Measurements from ENCODE around the gene FNDC3A.
"Not testable (repeated sequence)": the region's sequence is repeated elsewhere in the genome, so short reads cannot be mapped to it uniquely, and the experiment has no call there.

FNDC3A gene

GRCh38 chr13:49063497-49063896, 87.8 kb downstream of the FNDC3A start:
- DNase-seq (ENCODE audit: extremely low read depth, insufficient read length): no peak
- no peaks in the 10 kb centered on the region for H3K36me3 ChIP-seq (ENCODE audit: control insufficient read depth, insufficient read depth, low read length)
- no peak overlapping the region for H3K4me3 ChIP-seq (replicated peaks; ENCODE audit: low read depth, low read length)
- no peaks in the 10 kb centered on the region for H3K27me3 ChIP-seq (replicated peaks; ENCODE audit: control insufficient read depth, insufficient read depth, low read length)
- no peak for TF ChIP-seq CTCF (IDR thresholded peaks at IDR 0.05; ENCODE audit: insufficient read depth, low read length, poor library complexity, severe bottlenecking)

GRCh38 chr13:49064476-49064875, 88.8 kb downstream of the FNDC3A start:
- no peak for TF ChIP-seq CTCF (IDR thresholded peaks at IDR 0.05; ENCODE audit: insufficient read depth, low read length, poor library complexity, severe bottlenecking)
- Histone ChIP-seq H3K27me3 (replicated peaks; ENCODE audit: control insufficient read depth, insufficient read depth, low read length) (no peaks in the 10 kb centered on the region), H3K4me3 (replicated peaks; ENCODE audit: low read depth, low read length) (no peak overlapping the region), H3K36me3 (ENCODE audit: control insufficient read depth, insufficient read depth, low read length) (no peaks in the 10 kb centered on the region)
- DNase-seq (ENCODE audit: extremely low read depth, insufficient read length): no peak

- H3K4me3 ChIP-seq (replicated peaks; ENCODE audit: low read depth, low read length): no peak overlapping the region
- no peak for TF ChIP-seq CTCF (IDR thresholded peaks at IDR 0.05; ENCODE audit: insufficient read depth, low read length, poor library complexity, severe bottlenecking)
- no peak for DNase-seq (ENCODE audit: extremely low read depth, insufficient read length)
These were observed 91.1 kb downstream of the FNDC3A start for GRCh38 chr13:49066856-49067255.

GRCh38 chr13:49068498-49068897, 92.8 kb downstream of the FNDC3A start:
- not testable (repeated sequence) for H3K4me3 ChIP-seq (replicated peaks; ENCODE audit: low read depth, low read length); H3K36me3 ChIP-seq (ENCODE audit: control insufficient read depth, insufficient read depth, low read length); DNase-seq (ENCODE audit: extremely low read depth, insufficient read length); H3K27me3 ChIP-seq (replicated peaks; ENCODE audit: control insufficient read depth, insufficient read depth, low read length)

More at GRCh38 chr13:49066856-49067255, 91.1 kb downstream of the FNDC3A start:
- Histone ChIP-seq H3K27me3 (replicated peaks; ENCODE audit: control insufficient read depth, insufficient read depth, low read length) (no peaks in the 10 kb centered on the region), H3K36me3 (ENCODE audit: control insufficient read depth, insufficient read depth, low read length) (no peaks in the 10 kb centered on the region)

GRCh38 chr13:49070021-49070420, 94.3 kb downstream of the FNDC3A start:
- H3K27me3 ChIP-seq (replicated peaks; ENCODE audit: control insufficient read depth, insufficient read depth, low read length); H3K4me3 ChIP-seq (replicated peaks; ENCODE audit: low read depth, low read length); DNase-seq (ENCODE audit: extremely low read depth, insufficient read length); H3K36me3 ChIP-seq (ENCODE audit: control insufficient read depth, insufficient read depth, low read length): not testable (repeated sequence)

- no peak for DNase-seq (ENCODE audit: extremely low read depth, insufficient read length)
- no peaks in the 10 kb centered on the region for H3K27me3 ChIP-seq (replicated peaks; ENCODE audit: control insufficient read depth, insufficient read depth, low read length)
- no peaks in the 10 kb centered on the region for H3K36me3 ChIP-seq (ENCODE audit: control insufficient read depth, insufficient read depth, low read length)
- no peak for TF ChIP-seq CTCF (IDR thresholded peaks at IDR 0.05; ENCODE audit: insufficient read depth, low read length, poor library complexity, severe bottlenecking)
- H3K4me3 ChIP-seq (replicated peaks; ENCODE audit: low read depth, low read length): no peak overlapping the region
These were observed 95.7 kb downstream of the FNDC3A start for GRCh38 chr13:49071341-49071937.

All from GM06990 (cell line).